SKM-1 (cell line): ENCODE measurements around the gene ACTL6B.
"Not testable (repeated sequence)": the region's sequence is repeated elsewhere in the genome, so short reads cannot be mapped to it uniquely, and the experiment has no call there.

ENCODE experiments used
- DNase-seq: peaks from one replicate; lab custom pipeline; 2025; ENCODE audit not compliant: unreplicated experiment; lab: John Stamatoyannopoulos, UW

The ACTL6B gene

DNA sequence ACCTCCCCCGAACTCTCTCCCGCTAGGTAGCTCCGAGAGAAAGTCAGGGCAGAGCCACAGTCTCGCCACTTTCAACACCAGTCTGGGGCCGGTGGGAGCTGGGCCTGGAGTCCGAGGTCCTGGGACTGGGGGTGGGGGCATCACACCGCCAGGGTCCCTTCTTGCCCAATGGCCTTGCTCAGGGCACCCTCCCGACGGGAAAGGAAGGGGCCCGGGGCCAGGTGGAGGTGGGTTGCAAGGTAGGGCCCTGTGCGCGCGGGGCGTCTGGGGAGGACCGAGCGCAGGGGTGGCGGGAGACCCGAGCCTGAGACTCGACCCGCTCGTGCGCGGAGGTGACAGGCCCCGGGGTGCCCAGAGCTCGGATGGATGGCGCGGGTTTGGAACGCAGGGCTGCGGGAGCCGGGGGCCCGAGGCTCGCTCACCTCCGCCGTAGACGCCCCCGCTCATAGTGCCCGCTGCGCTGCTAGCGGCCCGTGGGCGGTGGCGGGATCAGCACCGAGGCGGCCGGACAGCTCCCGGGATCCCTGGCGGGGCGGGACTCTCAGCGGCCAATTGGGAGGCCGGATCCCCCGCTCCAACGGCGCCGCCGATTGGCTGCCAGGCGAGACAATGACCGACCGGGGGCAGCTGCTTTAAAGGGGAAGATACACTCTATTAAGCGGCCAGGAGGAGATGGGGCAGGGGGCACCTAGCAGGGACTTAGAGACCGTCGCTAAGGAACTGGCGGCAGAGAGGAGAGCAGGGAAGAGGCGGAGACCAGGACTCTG, at the start of gene ACTL6B:
TSS of gene ACTL6B (minus strand) at position 541 of the 767 bp plus-strand sequence. CDS start at position 447, 94 bp downstream.
- DNase-seq: no peak

DNA sequence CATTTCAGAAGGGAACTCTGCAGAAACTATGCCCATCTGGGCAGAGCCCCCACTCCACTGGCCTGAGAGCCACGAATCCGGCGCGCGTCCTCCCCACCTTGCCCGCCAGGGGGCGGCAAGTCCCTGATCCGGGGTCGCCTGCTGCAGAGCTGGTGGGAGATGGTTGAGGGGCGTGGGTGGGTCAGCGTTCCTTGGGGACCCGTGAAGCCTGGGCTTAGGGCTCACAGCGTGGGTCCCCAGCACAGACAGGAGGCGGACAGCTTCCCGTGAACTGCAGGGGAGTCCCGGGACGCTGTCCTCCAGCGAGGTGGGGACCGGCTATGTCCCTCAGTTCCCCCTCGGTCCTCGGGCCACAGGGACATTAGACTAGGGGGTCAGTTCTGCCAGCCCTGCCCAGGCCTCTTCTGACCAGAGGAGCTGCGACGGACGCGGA, 49.1 kb upstream of the ACTL6B start:
- DNase-seq: no peak

DNA sequence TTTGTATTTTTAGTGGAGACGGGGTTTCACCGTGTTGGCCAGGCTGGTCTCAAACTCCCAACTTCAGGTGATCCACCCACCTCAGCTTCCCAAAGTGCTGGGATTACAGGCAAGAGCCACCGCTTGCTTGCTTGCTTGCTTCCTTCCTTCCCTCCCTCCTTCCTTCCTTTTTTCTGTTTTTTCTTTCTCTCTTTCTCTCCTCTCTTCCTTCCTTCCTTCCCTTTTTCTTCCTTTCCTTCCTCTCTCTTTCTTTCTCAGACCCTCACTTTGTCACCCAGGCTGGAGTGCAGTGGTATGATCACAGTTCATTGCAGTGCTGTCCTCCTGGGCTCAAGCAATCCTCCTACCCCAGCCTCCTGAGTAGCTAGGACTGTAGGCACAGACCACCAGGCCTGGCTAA, 44.8 kb upstream of the ACTL6B start:
- DNase-seq: not testable (repeated sequence)

DNA sequence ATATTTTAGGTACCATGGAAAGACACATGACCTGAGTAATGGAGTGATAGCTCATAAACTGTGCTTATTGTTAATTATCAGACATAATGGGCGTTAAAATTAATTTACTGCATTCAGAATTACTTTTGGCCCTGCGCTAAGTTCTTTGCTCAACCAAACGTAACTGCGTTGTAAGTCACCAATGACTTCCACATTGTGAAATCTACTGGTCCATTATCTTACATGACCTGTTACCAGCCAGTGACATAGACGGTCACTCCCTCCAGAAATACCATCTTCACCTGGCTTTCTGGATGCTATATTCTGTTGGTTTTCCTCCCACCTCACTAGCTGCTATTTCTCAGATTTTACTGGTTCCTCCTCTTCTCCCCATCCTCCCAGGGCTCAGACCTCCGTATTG, 42.8 kb upstream of the ACTL6B start:
- DNase-seq: no peak

DNA sequence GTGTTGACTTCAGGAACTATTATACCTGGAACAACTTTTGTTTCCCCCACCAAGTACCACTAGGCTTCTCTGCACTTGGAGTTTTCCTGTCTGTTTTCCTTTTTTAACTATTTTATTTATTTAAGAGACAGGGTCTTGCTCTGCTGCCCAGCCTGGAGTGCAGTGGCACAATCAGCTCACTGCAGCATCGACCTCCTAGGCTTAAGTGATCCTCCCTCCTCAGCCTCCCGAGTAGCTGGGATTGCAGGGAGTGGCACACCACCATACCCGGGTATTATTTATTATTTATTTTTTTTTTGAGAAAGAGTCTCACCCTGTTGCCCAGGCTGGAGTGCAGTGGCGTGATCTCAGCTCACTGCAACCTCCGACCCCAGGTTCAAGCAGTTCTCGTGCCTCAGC, 39.9 kb upstream of the ACTL6B start:
- no peak for DNase-seq

DNA sequence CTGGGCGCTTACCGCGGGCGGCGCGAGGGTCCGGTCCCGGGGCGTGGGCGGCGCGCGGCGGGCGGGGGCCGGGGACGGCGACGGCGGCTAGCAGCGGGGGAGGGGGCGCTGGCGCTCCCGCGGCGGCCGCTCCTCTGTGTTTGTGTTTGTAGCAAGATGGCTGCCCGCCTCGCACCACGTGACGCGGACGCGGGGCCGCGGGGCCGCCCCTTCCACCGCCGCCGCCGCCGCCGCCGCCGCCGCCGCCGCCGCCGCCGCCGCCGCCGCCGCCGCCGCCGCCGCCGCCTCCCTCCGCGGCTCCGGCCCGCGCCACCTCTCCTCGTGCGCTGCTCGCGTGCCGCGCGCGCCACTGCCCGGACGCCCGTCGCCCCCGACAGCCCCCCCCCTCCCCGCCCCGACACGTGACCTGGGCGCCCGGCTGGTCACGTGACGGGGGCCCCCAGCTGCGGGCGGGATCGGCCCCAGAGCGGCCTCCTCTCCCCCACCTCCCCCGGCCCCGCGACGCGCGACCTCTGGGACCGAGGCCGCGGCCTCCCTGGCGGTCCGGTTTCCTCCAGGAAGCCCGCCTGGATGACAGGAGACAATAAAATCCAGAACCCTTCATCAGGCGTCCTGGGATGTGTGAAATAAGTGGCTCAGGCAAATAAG, 38.0 kb upstream of the ACTL6B start, which contains the start of gene GIGYF1:
TSS of gene GIGYF1 (minus strand) at position 153 of the 648 bp plus-strand sequence. CDS start 6,012 bp downstream, outside the sequence.
- peak; percentile 31 for DNase-seq

DNA sequence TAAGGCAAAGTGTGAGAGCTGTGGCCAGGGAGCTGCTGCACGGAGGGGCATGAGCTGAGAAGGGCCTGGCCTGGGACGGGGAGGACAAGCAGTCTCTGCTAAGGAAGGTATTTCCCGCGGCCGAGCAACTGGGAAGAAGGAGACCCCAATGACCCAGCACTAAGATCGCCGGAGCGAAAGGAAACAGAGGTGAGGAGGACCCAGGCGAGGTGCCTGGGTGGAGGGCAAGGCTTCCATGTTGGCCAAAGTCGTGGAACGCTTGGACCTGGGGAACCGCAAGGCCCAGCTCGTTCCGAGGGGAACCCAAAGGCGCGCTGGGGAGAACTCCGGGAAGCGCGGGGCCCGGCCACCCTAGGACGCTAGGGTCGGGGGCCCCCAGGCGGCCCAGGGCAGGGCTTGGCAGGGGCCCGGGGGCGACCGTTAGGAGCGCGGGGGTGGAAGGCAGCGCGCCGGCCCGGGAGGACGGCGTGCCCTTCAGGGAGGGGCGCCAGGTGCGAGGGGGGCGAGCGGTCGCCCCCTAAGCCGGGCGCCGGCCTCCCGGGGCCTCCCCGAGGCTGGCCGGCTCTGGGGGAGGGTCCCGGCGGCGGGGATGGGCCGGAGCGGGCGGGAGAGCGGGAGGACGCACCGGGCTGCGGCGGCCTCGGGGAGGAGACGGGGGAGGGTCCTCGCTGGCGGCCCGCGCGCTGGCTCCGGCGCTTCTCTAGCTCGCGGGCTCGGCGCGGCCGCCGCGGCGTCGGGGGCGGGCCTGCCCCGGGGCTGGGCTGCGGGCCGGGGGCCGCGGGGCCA, 37.3 kb upstream of the ACTL6B start:
- no peak for DNase-seq

DNA sequence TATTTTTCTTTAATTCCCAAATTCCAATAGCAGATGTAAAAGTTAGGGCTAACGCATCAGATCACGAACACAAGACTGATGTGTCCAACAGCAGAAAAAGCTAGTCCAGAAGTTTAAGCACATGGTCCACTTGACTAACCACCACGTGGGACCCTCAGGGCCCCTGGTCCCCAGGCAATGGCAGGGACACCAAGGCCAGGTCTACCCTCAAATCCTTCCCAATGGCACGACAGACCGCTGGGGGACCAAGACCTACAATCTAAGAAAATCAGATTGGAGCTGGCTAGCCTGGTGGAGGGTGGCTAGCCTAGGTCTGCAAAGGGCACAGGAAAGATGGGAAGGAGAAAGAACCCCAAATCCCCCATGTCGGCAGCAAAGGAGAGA, 36.3 kb upstream of the ACTL6B start:
- DNase-seq: no peak

DNA sequence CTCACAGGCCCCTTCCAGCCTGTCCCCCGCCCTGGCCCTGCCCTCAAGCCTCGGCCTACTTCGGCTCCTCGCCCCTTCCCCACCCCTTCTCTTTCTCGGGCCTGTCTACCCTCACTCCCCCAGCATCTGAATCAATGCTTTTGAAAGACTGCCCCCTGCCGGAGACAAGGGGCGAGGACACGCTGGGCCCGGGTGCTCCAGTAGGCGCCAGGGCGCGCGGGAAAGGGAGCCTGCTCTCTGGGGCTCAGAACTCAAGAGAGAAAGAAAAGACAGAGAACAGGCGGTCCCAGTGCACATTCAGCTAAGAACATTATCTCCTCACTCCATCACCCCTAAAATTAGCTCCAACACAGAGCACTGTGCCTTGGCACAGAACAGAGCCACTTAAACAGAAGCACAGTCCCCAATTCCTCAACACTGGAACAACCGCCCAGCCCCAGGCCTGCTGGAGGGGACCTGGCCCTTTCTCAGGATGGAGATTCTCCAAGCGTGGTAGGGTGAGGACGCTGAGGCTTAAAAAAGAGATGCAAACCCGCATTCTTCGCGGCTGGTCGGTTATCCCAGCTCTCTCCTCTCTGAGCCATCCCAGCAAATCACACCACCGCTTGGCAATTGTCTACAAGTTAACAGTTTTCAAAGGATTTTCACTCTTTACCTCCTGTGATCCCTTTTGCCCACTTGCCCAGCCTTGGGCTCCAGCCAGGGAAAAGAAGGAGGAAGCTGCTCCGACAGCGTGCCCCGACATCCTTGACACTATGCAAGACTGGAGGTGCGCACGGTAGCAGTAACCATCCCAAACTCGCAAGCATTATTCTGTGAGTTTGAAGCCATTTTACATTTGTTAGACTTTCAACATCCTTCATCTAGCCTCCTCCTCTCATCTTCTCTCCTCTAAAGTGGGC, 35.7 kb upstream of the ACTL6B start:
- peak; percentile 72 for DNase-seq

DNA sequence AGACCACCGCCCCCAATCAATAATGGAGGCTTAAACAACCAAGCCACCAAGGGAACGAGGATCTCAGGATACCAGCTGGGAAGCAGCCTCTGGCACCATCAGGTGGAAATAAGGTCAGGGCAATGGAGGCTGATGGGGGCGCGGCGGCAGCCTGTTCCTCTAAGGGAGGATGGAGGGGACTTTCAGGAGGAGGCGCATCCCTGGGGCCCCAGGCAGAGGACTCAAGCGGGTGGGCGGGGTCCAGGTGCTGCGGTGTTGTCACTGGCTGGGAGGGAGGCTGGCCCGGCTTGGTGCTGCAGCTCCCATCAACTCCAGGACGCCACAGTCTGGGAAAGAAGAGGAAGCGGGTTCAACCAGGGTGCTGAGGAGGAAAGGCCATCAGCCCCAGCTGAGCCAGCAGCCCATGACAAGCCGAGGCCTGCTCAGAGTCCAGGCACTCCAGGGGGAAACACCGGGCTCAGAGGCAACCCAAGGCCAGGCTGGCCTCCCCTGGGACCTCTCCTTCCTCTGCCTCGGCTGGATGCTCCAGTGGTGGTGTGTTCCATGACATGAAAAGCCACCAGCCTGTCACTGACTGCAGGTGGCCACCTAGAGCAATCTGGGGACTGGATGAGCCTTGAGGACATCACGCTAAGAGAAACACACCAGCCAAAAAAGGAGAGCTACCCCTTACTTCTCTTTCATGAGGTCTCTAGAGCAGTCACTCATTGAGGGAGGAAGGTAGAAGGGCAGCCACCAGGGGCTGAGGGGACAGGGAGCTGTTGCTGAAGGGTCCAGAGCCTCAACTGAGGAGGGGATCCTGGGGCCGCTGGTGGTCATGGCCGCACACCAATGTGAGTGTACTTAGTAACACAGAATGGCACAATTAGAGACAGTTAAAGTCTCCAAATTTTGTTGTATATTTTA, 33.2 kb upstream of the ACTL6B start:
- no peak for DNase-seq

DNA sequence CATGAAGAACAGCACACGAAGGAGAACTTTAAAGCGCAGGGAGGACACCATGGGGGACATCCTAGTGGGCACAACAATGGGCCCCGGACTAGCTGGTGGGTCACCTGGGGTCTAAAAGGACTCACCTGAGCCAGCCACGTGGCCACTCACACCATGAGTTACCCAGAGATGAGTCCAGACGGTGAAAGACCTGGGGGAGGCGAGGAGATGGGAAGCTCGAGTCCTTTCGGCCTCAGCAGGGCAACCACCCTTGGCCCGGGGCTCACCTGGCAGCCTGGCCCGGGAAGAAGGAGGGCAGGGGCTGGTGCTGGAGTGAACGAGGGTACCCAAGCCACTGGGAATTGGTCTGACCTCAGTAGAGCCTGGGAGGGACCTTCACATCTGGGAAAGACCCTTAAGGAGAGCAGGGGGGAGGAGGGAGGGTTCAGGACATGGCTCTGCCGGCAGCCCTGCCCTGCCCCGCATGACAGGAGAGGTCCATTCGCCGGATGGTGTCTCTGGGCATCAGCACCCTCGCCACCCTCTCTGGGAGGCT, 32.1 kb upstream of the ACTL6B start:
- no peak for DNase-seq

DNA sequence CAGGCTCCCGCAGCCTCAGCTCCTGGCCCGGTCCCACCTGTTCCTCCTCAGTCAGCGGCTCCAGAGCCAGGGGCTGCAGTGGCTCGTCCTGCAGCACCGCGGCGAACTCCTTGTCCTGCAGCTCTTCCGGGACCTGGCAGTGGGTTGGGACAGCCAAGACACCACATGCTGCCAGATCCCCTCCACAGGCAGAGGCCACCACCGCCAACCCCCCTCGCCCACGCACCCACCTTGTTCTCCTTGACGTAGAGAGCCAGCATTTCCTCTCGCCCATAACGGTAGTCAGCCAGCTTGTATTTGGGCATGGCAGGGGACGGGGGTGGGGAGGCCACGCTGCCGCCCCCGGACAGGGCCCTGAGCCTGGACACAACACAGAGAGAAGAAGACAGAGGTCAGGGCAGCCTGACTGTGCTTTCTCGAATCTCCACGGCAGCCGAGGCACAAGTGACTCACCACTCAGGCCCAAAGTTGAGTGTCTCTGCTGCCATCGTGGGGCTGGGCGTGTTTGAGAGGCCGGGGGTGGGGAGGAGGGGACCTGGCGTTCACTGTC, 31.6 kb upstream of the ACTL6B start:
- no peak for DNase-seq

DNA sequence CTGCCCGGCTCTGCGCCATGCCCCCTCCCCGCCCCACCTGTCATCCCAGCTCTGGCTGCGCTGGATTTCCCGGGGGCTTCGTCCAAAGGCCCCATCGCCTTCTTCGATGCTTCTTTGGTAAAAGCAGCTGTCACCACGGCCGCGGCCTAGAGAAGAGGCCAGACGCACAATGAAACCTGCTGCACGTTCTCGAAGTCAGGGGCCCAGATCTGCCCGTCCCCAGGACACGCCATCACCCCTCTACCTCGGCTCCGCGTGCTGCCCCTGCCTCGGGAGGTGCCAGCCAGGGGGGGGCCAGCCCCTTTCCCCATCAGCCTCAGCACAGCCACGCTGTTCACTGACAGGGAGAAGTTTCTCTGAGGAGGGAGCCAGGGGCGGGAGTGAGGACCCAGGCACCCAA, 31.0 kb upstream of the ACTL6B start:
- DNase-seq: no peak

DNA sequence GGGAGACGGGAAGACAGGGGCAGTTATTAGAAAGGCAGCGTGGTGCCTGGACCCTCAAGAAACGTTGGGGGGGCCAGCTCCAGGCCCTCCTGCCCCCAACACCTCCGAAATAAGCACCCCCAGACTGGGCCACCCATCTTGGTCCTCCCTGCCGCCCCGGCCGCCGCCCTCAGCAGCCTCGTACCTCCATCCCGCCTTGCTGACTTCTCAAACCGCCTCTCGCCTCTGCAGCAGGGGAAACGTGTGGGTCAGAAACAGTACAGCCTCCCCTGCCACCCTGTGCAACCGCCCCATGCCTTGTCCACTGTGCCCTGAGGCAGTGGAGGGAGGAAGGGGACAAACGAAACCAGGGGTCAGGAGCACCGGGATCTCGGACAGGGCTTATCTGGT, 30.6 kb upstream of the ACTL6B start:
- no peak for DNase-seq

DNA sequence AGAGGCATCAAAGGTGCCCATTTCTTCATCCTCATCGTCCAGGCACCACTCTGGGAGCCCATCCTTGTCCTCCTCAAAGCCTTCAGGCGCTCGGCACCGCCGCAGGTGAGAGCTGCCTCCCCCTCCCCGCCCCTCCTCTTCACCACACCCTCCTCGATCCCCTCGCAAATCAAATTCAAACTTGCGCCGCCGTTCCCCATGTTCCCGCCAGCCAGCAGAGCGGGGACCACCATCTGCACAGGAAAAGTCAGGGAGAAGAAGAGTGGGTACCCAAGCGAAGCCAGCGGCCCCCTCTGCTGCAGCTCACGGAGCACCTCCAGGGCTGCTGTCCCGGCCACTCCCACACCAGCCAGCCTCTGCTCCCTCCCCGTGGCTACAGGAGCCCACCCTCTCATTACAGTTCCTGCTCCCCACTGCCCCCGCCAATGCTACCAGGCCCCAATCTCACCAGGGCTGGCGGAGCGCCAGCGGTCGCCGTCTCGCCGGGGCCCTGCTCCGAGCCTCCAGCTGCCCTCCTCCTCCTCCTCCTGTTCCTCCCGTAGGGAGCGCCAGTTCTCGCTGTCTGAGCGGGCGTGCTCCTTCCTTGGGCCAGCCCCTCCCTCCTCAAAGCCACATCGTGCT, 30.1 kb upstream of the ACTL6B start:
- no peak for DNase-seq

DNA sequence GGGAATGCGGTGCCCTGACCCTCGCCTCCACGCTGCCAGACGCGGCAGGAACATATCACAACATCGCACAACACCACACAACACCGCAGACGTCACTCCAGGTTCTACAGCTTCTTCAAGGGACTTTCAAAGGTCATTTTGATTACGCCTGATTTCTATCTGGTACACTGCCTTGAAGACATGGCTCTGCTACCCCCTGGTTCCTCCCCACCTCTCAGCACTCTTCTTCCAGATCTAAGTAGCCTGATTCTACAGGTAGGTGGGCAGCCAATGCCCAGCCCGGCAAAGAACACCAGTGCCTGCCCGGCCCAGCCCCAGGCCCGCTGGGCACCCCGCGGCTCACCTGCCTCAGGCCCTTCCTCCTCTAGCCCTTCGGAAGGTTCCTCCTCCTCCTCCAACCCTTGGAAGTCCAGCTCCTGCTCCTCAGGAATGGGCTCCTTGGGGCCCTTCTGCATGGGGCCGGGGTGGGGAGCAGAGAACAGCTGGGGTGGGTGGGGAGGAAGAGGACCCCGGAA, 29.4 kb upstream of the ACTL6B start:
- DNase-seq: no peak

DNA sequence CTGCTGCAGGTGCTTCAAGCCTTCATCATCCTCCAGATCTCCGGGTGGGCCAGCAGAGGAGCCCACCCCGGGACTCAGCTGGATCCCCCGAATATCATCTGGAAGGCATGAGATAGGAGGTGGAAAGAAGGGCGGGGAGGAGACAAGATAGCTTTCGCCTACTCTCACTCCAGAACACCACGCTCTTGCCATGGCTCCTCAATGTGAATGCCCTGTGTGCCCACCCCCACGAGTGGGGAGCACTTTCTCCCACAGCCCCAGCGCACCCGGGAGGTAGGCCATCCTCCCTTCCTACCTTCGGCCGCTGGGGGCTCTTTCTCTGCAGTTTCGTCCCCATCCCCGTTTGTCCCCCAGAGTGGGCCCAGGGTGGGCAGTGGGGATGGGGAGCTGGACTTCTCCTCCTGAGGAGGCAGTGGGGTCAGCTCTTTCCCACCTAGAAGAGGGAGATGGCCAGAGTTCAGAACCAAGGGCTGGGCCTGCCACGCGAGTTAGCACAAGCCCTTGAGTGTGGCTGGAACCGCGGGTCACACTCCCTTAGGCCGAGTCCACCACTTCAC, 28.9 kb upstream of the ACTL6B start:
- no peak for DNase-seq

DNA sequence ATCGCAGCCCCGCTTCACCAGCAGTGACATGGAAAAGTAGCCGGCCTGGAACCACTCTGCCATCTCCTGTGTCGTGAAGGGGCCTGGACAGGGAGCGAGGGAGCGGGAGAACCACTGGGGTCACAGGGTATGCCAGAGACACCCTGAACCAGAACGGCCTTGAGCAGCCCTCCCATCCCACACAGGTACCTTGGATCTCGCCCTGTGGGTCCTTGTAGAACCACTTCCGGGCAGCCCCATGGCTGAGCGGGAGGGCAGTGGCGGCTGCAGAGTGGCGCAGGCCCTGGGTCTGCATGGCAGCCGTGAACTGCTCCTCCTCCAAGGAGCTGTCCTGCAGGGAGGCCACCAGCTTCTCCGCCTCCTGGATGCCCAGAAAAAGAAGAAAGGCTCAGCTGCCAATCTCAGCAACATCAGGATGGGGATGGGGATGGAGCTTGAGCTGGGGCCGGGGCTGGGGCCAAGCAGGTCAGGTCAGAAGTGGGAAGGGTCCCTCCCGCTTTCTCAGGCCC, 28.3 kb upstream of the ACTL6B start:
- DNase-seq: no peak
